Osteocyte (in vitro differentiated cells): Measurements from ENCODE around the gene IL10RB. TPM values are rescaled to one million over a fixed set of nuclear protein-coding genes. Genes with fewer than 3 reads are reported as not detected.
A peak's percentile ranks its signal among the peaks of the same experiment; 100 is the strongest.

ENCODE experiments used
- DNase-seq: peaks from one replicate; pipeline ENCODE4 v3.0.0; 2021; ENCODE audit warnings: mixed read lengths; ENCODE audit not compliant: unreplicated experiment; ENCODE audit errors: extremely low spot score
- H3K27ac Mint-ChIP-seq: one replicate; pipeline ENCODE4 v1.8.0; 2021; ENCODE audit warnings: mild to moderate bottlenecking, mixed read lengths; ENCODE audit not compliant: unreplicated experiment
- H3K27me3 Mint-ChIP-seq: one replicate; pipeline ENCODE4 v1.8.0; 2021; ENCODE audit warnings: mixed read lengths; ENCODE audit not compliant: unreplicated experiment
- H3K36me3 Mint-ChIP-seq: one replicate; pipeline ENCODE4 v1.8.0; 2021; ENCODE audit warnings: mixed read lengths; ENCODE audit not compliant: unreplicated experiment
- H3K4me1 Mint-ChIP-seq: one replicate; pipeline ENCODE4 v1.8.0; 2021; ENCODE audit warnings: mixed read lengths; ENCODE audit not compliant: unreplicated experiment
- H3K4me3 Mint-ChIP-seq: one replicate; pipeline ENCODE4 v1.8.0; 2021; ENCODE audit warnings: mild to moderate bottlenecking, moderate library complexity, mixed read lengths; ENCODE audit not compliant: unreplicated experiment
- H3K9me3 Mint-ChIP-seq: one replicate; pipeline ENCODE4 v1.8.0; 2021; ENCODE audit warnings: mixed read lengths; ENCODE audit not compliant: unreplicated experiment
- total RNA-seq: library from RNA; stranded (reverse); gene quantifications from 2 replicates; pipeline ENCODE4 v1.2.1, GENCODE V29; 2021
- TF ChIP-seq, protein P1 (sequence below): fragments of 200-600 bp; sonication (generic); IDR thresholded peaks from 2 replicates; pipeline ENCODE4 v1.5.0; 2021; ENCODE audit warnings: antibody characterized with exemption, mild to moderate bottlenecking, moderate library complexity

IL10RB gene
- total RNA-seq, 1 donor from 2014 or later: 21.1 TPM

DNA sequence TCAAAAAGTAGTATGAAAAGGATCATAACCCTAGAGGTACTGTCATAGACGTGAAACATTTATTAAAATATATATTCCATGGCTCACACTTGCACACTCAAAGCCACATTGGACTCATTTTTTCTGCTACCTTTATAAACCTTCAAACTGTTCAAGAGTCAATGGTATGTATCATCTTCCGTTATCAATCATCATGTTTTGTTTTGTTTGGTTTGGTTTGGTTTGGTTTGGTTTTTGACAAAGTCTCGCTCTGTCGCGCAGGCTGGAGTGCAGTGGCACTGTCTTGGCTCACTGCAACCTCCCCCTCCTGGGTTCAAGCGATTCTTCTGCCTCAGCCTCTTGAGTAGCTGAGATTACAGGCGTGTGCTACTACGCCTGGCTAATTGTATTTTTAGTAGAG lies 34.6 kb upstream of the IL10RB start:
- H3K4me1 Mint-ChIP-seq: peaks cover 48% of the 10 kb centered on the region
- H3K36me3 Mint-ChIP-seq: no peaks in the 10 kb centered on the region
- no peaks in the 10 kb centered on the region for H3K9me3 Mint-ChIP-seq
- TF ChIP-seq, protein P1, sequence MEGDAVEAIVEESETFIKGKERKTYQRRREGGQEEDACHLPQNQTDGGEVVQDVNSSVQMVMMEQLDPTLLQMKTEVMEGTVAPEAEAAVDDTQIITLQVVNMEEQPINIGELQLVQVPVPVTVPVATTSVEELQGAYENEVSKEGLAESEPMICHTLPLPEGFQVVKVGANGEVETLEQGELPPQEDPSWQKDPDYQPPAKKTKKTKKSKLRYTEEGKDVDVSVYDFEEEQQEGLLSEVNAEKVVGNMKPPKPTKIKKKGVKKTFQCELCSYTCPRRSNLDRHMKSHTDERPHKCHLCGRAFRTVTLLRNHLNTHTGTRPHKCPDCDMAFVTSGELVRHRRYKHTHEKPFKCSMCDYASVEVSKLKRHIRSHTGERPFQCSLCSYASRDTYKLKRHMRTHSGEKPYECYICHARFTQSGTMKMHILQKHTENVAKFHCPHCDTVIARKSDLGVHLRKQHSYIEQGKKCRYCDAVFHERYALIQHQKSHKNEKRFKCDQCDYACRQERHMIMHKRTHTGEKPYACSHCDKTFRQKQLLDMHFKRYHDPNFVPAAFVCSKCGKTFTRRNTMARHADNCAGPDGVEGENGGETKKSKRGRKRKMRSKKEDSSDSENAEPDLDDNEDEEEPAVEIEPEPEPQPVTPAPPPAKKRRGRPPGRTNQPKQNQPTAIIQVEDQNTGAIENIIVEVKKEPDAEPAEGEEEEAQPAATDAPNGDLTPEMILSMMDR: no peak
- no peak overlapping the region for H3K27ac Mint-ChIP-seq
- no peaks in the 10 kb centered on the region for H3K27me3 Mint-ChIP-seq
- no peak for DNase-seq
- peak overlapping the region; percentile 85 for H3K4me3 Mint-ChIP-seq

DNA sequence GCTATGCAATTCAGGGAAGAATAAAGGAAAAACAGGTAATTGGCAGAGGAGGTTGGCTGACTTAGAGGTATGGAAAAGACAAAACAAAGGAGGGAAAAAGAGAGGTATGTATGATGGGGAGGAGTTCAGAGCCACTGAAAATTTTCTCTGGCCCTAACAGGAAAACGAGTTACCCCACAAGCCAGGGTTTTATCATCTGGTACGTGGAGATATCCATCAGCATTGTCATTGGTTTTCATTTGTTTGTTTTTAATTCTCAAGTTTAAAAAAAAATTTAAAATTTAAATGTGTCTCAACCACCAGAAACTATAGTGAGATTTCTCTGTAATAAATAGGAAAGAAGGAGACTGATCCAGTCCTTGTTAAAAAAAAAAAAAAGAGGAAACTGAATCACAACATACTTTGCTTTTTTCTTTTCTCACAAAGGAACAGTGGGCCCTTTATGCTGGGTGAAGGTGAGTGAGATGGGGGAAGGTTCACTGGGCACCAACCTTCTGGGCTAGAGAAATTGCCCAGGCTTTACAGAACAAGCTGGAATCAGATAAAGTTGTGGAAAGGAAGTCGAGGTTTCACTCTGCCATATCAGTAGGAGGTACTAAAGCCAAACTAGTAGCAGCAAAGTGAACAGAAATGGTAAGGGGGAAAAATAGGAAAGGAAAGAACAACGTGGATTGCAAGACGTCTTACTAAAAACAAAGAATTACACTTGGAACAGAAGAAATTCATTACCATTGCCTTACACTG lies 33.7 kb upstream of the IL10RB start:
- H3K4me1 Mint-ChIP-seq: peaks cover 44% of the 10 kb centered on the region
- H3K9me3 Mint-ChIP-seq: no peaks in the 10 kb centered on the region
- H3K4me3 Mint-ChIP-seq: no peak overlapping the region
- no peaks in the 10 kb centered on the region for H3K27me3 Mint-ChIP-seq
- peaks cover under 1% of the 10 kb centered on the region for H3K36me3 Mint-ChIP-seq
- TF ChIP-seq, protein P1: no peak
- DNase-seq: no peak
- H3K27ac Mint-ChIP-seq: no peak overlapping the region

DNA sequence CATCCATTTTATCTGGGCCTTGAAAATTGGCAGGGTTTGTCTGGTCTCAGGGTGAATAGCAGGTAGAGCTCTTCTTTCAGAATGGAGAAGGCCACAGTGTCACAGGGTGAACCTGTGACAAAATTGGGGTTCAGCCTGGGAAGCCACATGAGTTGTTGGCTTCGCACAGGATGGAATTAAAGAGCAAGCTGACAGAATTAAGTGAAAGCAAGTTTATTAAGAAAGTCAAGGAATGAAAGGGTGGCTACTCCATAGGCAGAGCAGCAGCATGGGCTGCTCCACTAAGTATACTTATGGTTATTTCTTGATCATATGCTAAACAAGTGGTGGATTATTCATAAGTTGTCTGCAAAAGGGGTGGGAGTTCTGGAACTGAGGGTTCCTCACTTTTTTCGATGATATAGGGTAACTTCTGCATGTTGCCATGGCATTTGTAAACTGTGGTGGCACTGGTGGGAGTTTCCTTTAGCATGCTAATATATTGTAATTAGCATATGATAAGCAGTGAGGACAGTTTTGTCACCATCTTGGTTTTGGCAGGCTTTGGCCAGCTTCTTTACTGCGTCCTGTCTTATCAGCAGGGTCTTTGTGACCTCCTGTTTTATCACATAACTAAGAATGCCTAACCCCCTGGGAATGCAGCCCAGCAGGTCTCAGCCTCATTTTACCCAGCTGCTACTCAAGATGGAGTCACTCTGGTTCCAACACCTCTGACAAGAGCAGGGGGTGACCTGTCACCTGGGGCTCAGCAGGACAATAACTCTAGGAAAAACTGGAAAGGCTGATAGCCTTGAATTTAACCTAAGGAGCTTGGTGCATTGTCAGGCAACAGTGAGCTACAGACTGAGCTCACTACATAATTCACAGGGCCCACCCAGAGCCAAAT lies 31.3 kb upstream of the IL10RB start:
- no peak overlapping the region for H3K27ac Mint-ChIP-seq

DNA sequence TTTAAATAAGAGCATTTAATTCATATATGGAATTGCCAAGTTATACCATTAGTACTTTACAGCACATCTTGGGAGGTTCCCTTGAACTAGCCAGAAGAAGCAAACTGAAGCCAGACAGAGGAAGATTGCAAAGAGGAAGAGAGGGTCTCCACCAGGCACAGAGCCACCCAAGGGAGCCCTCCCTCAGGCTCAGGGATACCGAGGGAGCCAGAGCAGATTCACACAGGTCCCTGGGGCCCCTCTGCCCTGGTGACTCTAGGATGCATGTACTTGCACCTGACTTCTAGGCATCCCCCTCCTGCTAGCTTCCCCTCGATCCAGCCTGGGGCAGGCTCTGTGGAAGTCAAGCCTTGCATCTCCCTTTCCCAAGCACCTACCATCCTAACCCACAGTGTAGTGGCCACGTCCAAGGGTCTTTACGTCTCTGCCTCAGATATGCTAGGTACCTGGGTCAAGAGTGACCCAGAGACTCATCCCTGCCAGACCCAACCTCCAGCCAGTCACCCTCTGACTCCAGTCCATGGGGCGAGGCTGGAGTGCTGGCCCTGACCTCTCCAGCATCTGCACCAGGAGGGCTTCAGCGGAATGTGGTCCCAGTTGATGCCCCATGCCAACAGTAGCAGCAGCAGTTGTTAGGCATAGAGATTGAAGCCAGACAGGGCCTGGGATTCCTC lies 30.0 kb upstream of the IL10RB start:
- TF ChIP-seq, protein P1: no peak
- peaks cover 33% of the 10 kb centered on the region for H3K4me1 Mint-ChIP-seq
- no peaks in the 10 kb centered on the region for H3K9me3 Mint-ChIP-seq
- peaks cover 3% of the 10 kb centered on the region for H3K36me3 Mint-ChIP-seq
- H3K27ac Mint-ChIP-seq: no peak overlapping the region
- peak; percentile 70 for DNase-seq
- no peaks in the 10 kb centered on the region for H3K27me3 Mint-ChIP-seq
- no peak overlapping the region for H3K4me3 Mint-ChIP-seq

More for the DNA sequence above, 31.3 kb upstream of the IL10RB start:
- DNase-seq: no peak
- TF ChIP-seq, protein P1: no peak
- peaks cover 37% of the 10 kb centered on the region for H3K4me1 Mint-ChIP-seq
- H3K9me3 Mint-ChIP-seq: no peaks in the 10 kb centered on the region
- peaks cover 3% of the 10 kb centered on the region for H3K36me3 Mint-ChIP-seq
- no peak overlapping the region for H3K4me3 Mint-ChIP-seq
- H3K27me3 Mint-ChIP-seq: no peaks in the 10 kb centered on the region
